GM19043 (cell line): ENCODE data around the gene RAB6A.
"Not testable (repeated sequence)": the region's sequence is repeated elsewhere in the genome, so short reads cannot be mapped to it uniquely, and the experiment has no call there.

Experiments
- ATAC-seq: cut with Tn5 transposase; IDR thresholded peaks from one replicate; pipeline ENCODE4 v1.9.1; 2021; ENCODE audit warnings: low read depth; ENCODE audit not compliant: unreplicated experiment

Gene RAB6A

DNA sequence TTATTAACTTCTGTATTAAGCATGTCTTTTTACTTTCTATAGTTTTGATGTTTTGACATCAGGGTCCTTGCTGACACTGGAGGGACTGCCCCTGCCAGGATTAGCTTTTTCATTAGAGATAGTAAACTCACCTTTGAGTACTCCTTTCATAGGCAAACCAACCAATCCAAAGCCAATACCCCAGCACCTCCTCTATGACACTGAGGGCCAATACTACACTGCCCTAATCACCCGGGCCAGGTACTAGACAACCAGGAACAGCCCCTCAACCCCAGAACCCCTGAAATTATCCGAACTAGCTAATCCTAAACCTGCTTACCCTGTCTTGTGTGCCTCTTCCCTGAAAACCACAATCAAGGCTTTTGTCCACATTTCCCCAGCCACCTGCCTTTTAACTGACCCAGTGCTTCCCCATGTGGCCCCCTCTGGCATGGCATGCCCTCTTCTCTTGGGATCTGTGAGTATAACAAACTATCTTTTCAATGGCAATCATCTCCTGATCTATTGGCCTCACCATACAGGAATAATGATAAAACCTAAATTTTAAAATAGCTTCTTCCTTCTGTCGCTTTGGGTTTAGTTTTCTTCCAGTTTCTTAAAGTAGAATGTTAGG lies 31.2 kb downstream of the RAB6A start:
- no peak for ATAC-seq

DNA sequence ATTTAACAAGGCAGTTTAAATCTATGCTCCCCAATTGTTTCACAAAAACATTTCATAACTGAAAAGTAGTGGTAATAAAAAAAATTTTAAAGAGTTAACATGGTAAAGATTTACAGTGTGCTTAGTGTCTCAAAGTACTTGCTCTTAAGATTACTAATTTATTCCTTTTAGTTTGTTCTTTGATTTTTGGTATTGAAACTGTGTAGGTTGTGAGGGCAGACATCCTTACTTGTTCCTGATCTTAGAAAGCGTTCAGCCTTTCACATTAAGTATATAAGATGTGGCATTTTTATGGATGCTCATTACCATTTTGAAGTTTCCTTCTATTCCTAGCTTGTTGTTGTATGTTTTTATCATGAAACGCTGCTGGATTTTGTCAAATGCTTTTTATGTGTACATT lies 32.9 kb downstream of the RAB6A start:
- ATAC-seq, result no peak

DNA sequence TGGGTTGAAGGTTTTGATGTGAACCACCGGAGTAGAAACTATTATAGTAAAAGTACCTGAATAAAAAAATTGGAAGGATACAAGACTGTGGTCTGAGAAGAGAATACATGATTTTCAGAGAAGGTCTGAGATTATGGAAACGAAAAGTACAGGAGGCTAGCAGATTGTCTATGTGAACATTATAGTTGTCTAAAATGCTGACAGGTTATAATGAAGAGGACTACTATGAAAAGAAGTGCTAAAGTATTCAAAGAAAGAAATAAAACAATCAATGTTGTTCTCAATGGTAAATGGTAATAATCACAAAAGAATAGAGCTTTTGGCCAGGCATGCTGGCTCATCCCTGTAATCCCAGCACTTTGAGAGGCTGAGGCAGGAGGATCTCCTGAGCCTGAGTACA lies 34.0 kb downstream of the RAB6A start:
- no peak for ATAC-seq

DNA sequence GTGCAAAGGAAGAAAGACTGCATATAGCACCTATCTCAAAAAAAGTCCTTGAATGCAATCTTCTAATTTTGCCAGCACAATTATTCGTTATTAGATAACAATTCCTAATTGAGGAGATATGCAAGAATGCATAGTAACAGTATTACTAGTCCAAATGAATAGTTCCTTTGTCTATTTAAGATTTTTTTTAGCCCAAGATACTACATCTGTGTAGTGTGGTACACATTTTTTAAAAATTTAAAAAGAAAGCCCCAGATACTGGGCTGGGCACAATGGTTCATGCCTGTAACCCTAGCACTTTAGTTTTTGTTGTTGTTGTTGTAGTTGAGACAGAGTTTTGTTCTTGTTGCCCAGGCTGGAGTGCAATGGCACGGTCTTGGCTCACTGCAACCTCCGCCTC lies 43.7 kb downstream of the RAB6A start:
- ATAC-seq, result no peak

DNA sequence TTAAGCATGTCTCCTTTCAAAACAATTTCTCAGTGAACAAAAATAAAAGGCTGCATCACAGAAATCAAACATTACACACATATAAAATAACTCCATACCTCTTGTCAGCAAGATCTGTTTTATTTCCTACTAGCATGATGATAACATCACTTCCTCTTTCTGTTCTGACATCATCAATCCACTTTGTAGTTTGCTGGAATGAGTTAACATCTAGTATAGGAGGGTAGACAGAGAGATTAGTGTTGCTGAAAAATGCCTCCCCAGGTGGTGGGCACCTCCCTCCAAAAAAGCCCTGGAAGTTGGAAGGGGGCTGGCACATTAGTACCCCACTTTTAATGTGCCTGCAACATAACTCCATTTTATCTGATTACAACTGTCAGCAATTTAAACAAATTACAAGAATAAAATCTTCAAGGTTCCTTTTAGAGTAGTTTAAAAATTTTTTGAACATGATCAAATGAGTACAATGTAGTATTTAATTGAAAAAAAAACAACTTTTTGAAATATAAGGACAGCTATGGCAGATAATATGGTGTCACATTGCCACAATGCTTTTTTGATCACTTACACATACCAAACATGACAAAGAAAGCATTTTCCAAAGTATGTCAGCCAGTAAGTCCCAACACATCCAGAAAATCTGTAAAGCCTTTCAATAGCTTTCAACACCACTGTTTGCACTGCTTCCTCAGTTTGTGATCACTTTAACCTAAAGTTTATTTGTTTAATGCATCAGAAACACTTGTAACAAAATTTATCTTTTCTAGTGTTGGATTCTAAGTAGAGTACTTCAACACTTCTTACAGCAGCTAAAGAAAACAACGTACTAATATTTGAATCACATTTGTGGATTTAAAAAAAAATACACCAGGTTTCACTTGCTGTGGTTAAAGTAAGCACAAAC lies 44.5 kb downstream of the RAB6A start:
- ATAC-seq, result no peak

DNA sequence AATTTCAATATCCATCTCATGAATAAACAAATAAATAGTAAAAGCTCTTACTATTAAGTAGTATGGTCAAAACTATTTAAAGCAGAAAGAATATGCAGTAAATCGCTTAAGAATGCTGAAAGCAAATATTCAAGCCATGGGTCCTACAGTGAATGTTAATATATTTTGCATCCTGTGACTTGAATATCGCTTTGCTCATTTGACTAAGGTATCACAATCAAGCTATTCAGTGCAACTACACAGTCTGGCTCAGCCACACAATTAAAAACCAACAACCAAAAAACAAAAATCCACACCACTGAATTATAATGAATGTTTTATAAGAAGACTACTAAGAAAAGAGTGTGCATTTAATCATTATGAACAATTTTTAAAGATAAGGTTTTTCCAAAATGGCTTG lies 45.3 kb downstream of the RAB6A start:
- ATAC-seq, result no peak

DNA sequence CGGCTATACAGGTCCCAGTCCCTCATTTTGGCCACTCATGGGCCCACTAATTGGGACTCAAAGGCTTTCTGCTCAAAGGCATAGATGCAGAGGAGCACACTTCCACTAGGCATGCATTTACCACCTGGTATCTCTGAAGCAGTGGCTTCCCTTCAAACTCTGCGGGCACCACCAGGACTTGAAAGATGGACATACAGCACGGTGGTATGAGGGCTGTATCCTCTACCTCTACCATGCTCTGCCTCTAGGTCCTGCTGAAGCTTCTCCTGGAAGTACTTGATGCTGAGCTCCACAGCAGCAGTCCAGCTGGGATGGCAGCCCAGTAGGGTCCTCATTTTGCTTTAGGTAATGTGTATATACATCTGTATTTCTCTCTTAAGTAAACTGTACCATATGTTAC lies 49.9 kb downstream of the RAB6A start:
- no peak for ATAC-seq

DNA sequence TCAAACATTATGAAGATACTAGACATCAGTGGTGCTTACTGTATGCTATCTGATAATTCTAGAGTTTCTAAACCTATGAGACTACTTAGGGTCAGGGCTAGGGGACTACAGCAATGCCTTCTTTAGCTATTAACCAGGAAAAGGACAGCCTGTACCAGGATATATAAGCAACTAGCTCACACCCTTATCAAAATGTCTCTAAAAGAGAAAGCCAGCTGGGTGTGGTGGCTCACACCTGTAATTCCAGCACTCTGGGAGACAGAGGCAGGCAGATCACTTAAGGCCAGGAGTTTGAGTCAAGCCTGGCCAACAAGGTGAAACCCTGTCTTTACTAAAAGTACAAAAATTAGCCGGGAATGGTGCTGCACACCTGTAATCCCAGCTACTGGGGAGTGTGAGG lies 55.8 kb downstream of the RAB6A start:
- ATAC-seq, result no peak

DNA sequence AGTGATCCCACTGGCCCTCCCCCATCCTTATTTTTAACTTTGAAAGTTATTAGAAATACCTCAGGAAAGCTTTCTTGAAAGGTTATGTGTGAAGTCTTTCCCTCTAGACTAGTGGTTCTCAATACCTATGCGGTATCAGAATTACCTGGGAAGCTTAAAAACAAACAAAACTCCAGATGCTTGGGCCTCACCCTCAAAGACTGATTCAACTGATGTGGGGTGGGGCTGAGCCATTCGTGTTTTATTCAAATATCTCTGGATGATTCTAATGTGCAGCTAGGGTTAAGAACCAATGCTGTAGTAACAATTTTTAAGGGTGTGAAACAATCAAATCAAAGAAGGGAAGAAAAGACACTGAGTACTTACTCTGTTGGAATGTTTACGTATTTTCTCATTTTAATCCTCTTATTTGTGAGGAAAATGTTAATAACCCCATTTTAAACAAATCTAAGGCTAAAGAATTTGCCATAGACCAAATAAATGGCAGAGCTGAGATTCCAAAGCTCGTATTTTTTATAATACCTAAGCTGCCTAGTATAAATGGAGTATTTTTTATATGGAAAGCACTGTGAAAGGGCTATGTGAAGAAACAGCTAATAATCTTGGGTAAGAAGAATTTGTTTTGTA lies 66.9 kb downstream of the RAB6A start:
- ATAC-seq, result no peak

DNA sequence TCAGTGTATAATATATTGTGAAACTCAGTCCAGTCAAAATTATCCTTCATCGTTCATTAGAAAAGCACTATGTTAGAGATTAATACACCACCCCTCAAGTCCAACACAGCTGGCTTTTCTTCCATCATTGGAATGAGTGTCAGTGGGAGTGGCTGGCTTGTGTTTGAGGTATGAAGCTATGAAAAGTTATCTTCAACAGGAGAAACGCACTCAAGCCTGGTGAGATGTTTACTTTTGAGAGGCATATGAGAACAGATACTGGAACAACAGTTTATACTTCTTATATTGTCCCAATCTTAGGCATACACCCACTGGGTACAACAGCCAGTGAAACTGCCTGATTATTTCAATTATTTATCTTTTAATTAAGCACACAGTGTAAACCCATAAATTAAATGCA lies 80.2 kb downstream of the RAB6A start:
- no peak for ATAC-seq

DNA sequence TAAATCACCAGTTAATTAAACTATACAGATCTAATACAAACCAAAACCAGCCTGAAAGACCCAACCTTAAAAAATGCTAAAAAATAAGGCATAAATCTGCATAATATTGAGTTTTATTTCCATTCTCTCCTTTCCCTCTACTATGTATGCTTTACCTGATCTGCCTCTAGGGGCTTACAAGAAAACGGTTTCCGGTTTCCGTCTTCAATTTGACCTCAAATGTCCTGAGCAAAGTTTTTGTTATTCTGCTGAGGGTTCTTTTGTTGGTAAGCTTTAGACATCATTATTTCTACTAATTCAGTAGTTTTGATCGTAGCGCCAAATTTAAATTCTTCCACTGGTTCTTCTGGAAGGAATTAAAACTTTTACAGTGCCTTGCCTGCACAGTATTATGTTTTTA lies 84.3 kb downstream of the RAB6A start:
- not testable (repeated sequence) for ATAC-seq

DNA sequence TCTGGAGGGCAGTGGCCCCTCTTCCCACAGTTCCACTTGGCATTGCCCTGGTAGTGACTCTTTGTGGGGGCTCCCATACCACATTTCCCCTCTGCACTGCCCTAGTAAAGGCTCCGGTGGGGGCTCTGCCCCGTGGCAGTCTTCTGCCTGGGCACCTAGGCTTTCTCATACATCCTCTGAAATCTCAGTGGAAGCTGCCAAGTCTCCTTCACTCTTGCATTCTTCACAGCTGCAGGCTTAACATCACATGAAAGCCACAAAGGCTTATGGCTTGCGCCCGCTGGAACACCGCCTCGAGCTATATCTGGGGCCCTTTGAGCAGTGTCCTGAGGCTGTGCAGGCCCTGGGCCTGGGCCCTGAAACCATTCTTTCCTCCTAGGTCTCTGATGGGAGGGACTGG lies 89.2 kb downstream of the RAB6A start:
- ATAC-seq, result no peak

DNA sequence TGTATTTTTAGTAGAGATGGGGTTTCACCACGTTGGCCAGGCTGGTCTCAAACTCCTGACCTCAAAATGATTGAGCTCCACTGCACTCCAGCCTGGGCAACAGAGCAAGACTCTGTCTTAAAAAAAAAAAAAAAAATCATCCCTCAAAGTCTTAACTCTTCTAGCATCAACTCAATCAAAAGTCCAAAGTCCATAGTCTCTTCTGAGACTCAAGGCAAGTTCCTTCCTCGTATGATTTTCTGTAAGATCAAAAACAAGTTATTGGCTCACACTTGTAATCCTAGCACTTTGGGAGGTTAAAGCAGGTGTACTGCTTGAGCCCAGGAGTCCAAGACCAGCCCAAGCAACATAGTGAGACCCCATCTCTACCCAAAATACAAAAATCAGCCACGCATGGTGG lies 90.1 kb downstream of the RAB6A start:
- no peak for ATAC-seq

DNA sequence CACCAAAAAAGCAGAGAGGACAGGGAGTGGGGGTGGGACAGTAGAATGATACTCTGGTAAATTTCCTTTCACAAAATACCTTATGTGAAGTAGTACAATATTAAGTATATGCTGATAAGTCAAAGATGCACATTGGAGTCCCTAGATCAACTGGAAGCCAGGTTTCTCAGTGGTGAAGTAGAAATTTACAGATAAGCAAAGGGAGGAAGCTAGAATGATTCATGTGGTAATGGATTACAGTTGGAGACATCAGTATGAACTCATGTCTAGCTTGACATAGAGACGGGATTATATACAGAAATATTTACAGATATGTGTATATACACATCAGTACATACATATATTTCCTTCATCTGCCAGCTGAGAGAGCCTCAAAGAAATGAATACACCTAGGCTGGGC lies 93.0 kb downstream of the RAB6A start:
- ATAC-seq, result no peak

DNA sequence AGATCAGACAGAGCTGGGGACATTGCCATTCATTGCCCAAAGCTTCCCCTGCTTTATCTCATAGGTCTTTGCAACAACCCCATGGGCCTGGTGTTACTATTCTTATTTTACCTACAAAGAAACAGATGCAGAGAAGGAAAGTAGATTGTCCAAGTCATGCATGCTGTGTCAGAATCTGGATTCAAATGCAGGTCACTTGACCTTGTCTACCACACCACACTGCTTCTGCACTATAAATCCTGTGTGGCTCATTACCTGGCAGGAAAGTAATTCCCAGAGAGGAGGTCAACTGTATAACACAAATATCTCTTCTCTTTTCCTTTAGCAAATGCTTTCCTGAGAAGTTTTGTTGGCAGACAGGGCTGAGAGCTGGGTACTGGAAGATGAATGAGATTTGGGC lies 96.0 kb downstream of the RAB6A start:
- ATAC-seq, result no peak

DNA sequence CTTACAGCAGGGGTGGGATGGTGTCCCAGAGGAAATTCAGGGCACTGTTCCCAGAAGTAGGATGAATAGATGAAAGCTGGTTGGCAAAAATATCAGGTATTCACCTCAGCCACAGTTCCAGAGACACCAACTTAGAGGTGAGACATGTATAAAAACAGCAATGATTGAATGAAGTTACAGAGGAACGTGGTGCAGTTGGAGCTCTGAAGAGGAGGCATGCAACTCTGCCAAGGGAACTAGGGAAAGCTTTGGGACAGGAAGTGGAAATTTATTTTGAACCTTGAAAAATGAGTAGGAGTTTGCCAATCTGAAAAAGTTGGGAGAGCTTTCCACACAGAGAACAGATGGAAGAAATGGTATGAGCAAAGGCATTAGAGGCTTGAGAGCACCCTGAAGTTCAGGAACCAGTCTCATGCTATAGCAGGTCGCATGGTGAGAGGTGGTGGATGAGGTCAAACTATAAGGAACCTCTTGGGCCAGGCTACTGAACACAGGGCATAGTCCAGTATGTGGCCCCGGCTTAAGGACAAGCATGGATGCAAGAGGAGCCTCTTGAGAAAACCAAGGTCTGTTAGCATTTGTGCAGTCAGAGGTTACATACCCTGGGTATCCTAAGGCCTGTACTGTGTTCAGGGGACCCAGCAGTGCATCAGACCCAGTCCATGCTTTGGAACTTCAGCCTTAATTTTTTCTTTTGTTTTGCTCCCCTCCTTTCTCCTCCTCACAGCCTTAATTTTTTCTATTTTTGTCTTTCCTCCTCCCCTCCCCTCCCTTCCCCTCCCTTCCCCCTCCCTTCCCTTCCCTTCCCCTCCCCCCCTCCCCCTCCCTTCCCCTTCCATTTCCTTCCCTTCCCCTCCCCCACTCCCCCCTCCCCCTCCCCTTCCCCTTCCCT lies 97.0 kb downstream of the RAB6A start:
- ATAC-seq, result no peak

DNA sequence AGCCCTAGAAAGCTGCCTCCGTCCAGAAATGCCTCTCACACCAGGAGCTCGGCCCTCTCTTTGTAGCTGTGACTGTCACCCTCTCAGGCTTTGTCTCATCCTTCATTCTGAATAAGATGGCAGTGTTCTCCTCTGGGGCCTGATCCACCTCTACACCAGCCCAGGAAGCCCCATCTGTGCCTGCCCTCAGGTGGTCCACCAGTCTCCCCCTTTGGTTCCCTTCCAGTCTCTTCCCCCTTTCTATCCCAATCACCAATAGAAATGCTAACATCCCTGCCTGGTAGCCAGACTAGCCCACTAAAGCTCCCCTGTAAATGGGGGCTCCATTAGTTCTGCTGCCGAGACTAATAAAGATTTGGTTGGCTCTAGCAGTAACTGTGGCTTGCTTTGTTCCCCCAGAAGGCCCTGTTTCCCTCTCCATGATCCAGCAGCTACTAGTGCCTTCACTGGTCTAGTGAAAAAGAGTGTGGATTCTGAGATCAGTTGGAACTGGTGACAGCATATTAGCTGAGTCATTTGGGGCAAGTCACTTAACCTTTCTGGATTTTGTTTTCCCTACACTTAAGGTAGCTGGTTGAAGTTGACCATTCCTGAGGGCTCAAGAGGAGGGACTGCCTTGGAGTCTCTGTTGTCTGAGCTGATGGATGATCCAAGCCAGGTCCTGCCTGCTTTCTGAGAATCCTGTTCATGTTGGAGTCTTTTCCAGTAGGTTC lies 98.3 kb downstream of the RAB6A start:
- ATAC-seq, result no peak

DNA sequence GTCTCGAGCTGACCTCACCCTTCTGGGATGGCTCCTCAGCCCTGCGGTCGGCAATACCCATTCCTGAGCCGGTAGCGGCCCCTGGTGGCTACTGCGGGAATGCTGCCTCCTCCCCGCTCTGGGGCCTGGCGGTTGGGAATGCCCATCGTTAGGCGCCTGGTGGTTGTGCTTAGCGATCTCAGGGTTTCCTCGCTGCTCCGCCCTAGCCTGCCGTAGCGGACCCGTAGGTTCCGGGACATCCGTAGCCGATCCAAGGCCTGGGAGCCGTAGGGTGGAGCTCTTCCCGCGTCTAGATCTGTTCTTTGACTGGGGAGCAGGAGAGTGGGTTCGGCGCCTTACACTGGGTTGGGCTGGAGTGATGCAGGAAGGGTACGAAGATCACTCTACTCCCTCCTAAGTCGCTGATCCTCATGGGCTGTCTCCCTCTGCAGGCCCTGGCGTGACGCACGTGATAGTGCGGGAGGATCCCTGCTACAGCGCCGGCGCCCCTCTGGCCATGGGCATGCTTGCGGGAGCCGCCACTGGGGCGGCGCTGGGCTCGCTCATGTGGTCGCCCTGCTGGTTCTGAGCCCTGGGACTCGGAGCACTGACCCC lies 99.7 kb downstream of the RAB6A start:
- ATAC-seq, result no peak

DNA sequence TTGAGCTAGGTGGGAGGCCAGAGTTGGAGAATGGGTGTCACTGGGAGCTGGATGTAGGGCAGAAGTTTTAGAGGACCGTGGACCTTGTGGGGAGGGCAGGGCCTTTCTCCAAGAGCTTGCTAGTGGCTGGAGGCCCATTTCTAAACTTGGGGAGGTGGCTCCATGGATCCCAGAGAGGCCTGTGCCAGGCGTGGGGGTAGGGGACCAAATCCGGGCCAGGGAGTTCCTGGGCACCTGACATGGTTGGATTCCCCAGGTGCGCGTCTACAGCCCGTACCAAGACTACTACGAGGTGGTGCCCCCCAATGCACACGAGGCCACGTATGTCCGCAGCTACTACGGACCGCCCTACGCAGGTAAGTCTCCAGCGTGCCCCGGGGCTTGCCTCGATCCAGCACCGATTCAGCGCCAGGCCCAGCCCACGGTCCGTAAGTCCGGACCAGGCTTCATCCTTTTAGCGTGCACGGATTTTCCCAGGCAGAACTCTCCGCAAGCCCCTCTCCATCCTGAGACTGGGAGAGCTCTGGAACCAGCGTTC lies 100.3 kb downstream of the RAB6A start:
- no peak for ATAC-seq

DNA sequence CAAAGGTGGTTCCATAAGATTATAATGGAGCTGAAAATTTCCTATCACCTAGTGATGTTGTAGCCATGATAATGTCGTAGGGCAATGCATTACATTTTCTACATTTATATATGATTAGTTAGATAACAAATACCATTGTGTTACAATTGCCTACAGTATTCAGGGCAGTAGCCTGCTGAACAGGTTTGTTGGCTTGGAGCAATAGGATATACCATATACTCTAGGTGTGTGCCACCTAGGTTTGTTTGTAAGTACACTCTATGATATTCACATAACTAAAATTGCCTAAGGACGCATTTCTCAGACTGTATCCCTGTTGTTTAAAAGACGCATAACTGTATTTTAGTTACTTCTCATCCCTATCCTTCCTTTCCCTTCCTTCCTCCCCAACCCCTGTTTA lies 100.9 kb downstream of the RAB6A start:
- no peak for ATAC-seq
